ENCODE results near the gene PELI2.

The PELI2 gene

DNA sequence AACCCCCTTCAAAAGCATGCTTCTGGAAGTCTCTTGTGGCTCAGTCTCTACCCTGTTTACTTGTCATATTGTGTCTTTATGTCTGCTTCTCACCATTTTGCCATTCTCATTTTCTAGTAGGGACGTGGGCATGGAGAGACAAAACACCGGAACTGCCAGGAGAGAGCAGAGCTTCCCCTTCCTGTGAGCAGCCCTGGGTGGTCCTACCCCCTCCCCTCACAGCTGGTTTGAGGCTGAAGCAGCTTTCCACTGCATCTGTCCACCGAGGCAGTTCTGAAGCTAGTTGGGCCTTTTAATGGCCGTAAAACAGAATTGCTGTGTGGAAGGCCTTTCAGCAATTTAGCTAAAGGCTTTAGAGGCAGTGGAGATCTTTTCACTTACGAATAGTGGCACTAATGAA lies 77.0 kb downstream of the PELI2 start:
- H3K4me3 ChIP-seq (ENCODE audit: low read length), result no peak overlapping the region
- TF ChIP-seq EZH2phosphoT487 (IDR thresholded peaks at IDR 0.05; ENCODE audit: low read length) (no peak), EZH2 (optimal IDR thresholded peaks at IDR 0.05; ENCODE audit: low read depth, low read length) (no peak), CTCF (IDR thresholded peaks at IDR 0.05; ENCODE audit: low read length) (no peak)
- peak overlapping the region; percentile 46 for H3K4me2 ChIP-seq (ENCODE audit: low read depth, low read length)

GRCh38 chr14:56195704-56196103 lies 77.5 kb downstream of the PELI2 start:
- H3K27ac ChIP-seq (ENCODE audit: low read length), result peak overlapping the region; percentile 60; the same call in 1 of the 2 replicates
- 0 out of 2 replicates have a peak overlapping the region, but pooled peaks have one; percentile 22 for H3K9ac ChIP-seq (ENCODE audit: low read length)
- TF ChIP-seq EZH2 (optimal IDR thresholded peaks at IDR 0.05; ENCODE audit: low read depth, low read length), result no peak
- TF ChIP-seq EZH2phosphoT487 (IDR thresholded peaks at IDR 0.05; ENCODE audit: low read length), result no peak
- no peak for TF ChIP-seq CTCF (IDR thresholded peaks at IDR 0.05; ENCODE audit: low read length)
- no peaks in the 10 kb centered on the region for H3K9me2 ChIP-seq (replicated peaks; ENCODE audit: insufficient read depth, low read length)
- no peaks in the 10 kb centered on the region for H3K79me2 ChIP-seq (ENCODE audit: low read length)
- H3K4me2 ChIP-seq (ENCODE audit: low read depth, low read length), result peak overlapping the region; percentile 46
- peak overlapping the region; percentile 24; the same call in 1 of the 2 replicates for H2AFZ ChIP-seq (ENCODE audit: low read length)
- no peaks in the 10 kb centered on the region for H3K9me3 ChIP-seq (replicated peaks; ENCODE audit: insufficient read depth, low read length)
- H3K36me3 ChIP-seq (replicated peaks; ENCODE audit: insufficient read depth, low read length), result no peaks in the 10 kb centered on the region
- H4K20me1 ChIP-seq (ENCODE audit: insufficient read depth, low read length), result no peaks in the 10 kb centered on the region
- H3K4me1 ChIP-seq (ENCODE audit: low read length), result peaks cover 9% of the 10 kb centered on the region
- peak overlapping the region; percentile 50 for H3K4me3 ChIP-seq (ENCODE audit: low read length)
- H3K27me3 ChIP-seq (replicated peaks; ENCODE audit: insufficient read depth, low read length), result no peaks in the 10 kb centered on the region
- peaks cover 9% of the 10 kb centered on the region for H3F3A ChIP-seq (ENCODE audit: insufficient read depth, low read length)
- DNase-seq, result peak; percentile 90

More for the DNA sequence above, 77.0 kb downstream of the PELI2 start:
- H3K27ac ChIP-seq (ENCODE audit: low read length), result peak overlapping the region; percentile 60; the same call in 1 of the 2 replicates
- H3K27me3 ChIP-seq (replicated peaks; ENCODE audit: insufficient read depth, low read length), result no peaks in the 10 kb centered on the region
- H3K79me2 ChIP-seq (ENCODE audit: low read length), result no peaks in the 10 kb centered on the region
- no peaks in the 10 kb centered on the region for H4K20me1 ChIP-seq (ENCODE audit: insufficient read depth, low read length)
- H3K36me3 ChIP-seq (replicated peaks; ENCODE audit: insufficient read depth, low read length), result no peaks in the 10 kb centered on the region
- H3F3A ChIP-seq (ENCODE audit: insufficient read depth, low read length), result peaks cover 9% of the 10 kb centered on the region
- DNase-seq, result no peak
- H3K9me3 ChIP-seq (replicated peaks; ENCODE audit: insufficient read depth, low read length), result no peaks in the 10 kb centered on the region
- 0 out of 2 replicates have a peak overlapping the region, but pooled peaks have one; percentile 22 for H3K9ac ChIP-seq (ENCODE audit: low read length)
- H3K9me2 ChIP-seq (replicated peaks; ENCODE audit: insufficient read depth, low read length), result no peaks in the 10 kb centered on the region
- peaks cover 9% of the 10 kb centered on the region for H3K4me1 ChIP-seq (ENCODE audit: low read length)
- H2AFZ ChIP-seq (ENCODE audit: low read length), result peak overlapping the region; percentile 24; the same call in 1 of the 2 replicates

DNA sequence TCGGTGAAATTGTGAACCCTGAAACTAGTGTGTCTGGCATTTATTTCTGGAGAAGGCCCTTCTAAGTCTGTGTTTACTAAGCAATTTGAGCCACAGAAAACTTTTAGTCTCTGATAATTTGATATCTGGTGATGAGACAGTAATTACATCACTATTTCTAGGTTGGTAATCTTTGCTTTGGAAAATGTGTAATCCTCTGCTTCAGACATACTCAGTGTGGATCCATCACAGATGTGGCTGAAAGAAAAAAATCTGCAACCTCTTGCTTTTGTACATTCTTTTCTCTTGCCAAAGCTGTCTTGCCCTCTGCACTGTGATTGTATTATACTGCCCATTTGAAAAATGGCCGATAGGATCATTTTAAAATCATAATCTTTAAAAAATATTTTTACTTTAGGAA lies 78.1 kb downstream of the PELI2 start:
- H3K27ac ChIP-seq (ENCODE audit: low read length), result peak overlapping the region; percentile 60; the same call in 1 of the 2 replicates
- H3K9ac ChIP-seq (ENCODE audit: low read length), result no peak overlapping the region
- no peaks in the 10 kb centered on the region for H3K27me3 ChIP-seq (replicated peaks; ENCODE audit: insufficient read depth, low read length)
- peaks cover 9% of the 10 kb centered on the region for H3F3A ChIP-seq (ENCODE audit: insufficient read depth, low read length)
- H2AFZ ChIP-seq (ENCODE audit: low read length), result peak overlapping the region; percentile 19; the same call in 1 of the 2 replicates
- H3K4me3 ChIP-seq (ENCODE audit: low read length), result peak overlapping the region; percentile 50
- no peaks in the 10 kb centered on the region for H3K9me3 ChIP-seq (replicated peaks; ENCODE audit: insufficient read depth, low read length)
- H3K79me2 ChIP-seq (ENCODE audit: low read length), result no peaks in the 10 kb centered on the region
- no peak for TF ChIP-seq EZH2 (optimal IDR thresholded peaks at IDR 0.05; ENCODE audit: low read depth, low read length)
- TF ChIP-seq CTCF (IDR thresholded peaks at IDR 0.05; ENCODE audit: low read length), result no peak
- TF ChIP-seq EZH2phosphoT487 (IDR thresholded peaks at IDR 0.05; ENCODE audit: low read length), result no peak
- H4K20me1 ChIP-seq (ENCODE audit: insufficient read depth, low read length), result no peaks in the 10 kb centered on the region
- peak; percentile 21 for DNase-seq
- H3K36me3 ChIP-seq (replicated peaks; ENCODE audit: insufficient read depth, low read length), result no peaks in the 10 kb centered on the region
- peak overlapping the region; percentile 46; the same call in 1 of the 2 replicates for H3K4me2 ChIP-seq (ENCODE audit: low read depth, low read length)
- peaks cover 9% of the 10 kb centered on the region for H3K4me1 ChIP-seq (ENCODE audit: low read length)
- no peaks in the 10 kb centered on the region for H3K9me2 ChIP-seq (replicated peaks; ENCODE audit: insufficient read depth, low read length)
